Measurements from ENCODE around the gene NR1D1. TPM values are rescaled to one million over a fixed set of nuclear protein-coding genes. Genes with fewer than 3 reads are reported as not detected.

NR1D1 gene
- total RNA-seq, 4 donors from 2014 or later = 6.1 to 24.2 (median 14.5) TPM

DNA sequence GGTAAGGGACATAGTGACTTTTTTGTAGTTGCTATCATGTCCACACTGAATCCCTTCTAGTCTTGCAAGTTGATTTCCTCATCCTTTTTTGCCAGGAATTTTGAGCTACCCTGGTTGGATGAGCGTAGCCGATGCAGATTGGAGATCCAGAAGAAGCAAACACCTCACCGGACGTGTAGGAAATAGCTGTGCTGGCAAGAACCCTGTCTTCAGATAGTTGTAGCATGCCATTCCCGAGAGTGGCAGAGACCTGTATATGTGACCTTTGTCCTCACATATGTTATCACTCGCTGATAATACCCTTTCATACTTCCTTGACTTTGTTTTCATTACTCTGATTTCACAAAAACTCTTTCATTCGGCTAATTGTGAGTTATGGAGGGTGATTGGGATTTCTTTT is 33.8 kb upstream of the NR1D1 start:
- H3K4me3 ChIP-seq = no peak overlapping the region
- 69% methylated on average over 7 of the region's 7 CpGs for WGBS
- no peak for TF ChIP-seq EP300 (IDR thresholded peaks at IDR 0.05)
- no peak for TF ChIP-seq POLR2A (IDR thresholded peaks at IDR 0.05; ENCODE audit: low read depth)
- TF ChIP-seq, protein P1, sequence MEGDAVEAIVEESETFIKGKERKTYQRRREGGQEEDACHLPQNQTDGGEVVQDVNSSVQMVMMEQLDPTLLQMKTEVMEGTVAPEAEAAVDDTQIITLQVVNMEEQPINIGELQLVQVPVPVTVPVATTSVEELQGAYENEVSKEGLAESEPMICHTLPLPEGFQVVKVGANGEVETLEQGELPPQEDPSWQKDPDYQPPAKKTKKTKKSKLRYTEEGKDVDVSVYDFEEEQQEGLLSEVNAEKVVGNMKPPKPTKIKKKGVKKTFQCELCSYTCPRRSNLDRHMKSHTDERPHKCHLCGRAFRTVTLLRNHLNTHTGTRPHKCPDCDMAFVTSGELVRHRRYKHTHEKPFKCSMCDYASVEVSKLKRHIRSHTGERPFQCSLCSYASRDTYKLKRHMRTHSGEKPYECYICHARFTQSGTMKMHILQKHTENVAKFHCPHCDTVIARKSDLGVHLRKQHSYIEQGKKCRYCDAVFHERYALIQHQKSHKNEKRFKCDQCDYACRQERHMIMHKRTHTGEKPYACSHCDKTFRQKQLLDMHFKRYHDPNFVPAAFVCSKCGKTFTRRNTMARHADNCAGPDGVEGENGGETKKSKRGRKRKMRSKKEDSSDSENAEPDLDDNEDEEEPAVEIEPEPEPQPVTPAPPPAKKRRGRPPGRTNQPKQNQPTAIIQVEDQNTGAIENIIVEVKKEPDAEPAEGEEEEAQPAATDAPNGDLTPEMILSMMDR (IDR thresholded peaks at IDR 0.05) = no peak
- TF ChIP-seq POLR2AphosphoS5 (IDR thresholded peaks at IDR 0.05) = no peak
- no peaks in the 10 kb centered on the region for H3K9me3 ChIP-seq
- H3K4me1 ChIP-seq = peaks cover 5 to 15% (median 11%) of the 10 kb centered on the region in 4 donors
- no peaks in the 10 kb centered on the region for H3K27me3 ChIP-seq
- intact Hi-C loops (cut with DNase I) = no loop called here
- peaks cover 63 to 84% (median 79%) of the 10 kb centered on the region in 4 donors for H3K36me3 ChIP-seq
- DNase-seq (ENCODE audit: extremely low spot score) = no peak
- peak overlapping the region in 2 of 4 donors; percentile 2 to 44 for H3K27ac ChIP-seq (replicated peaks in 1 of 4)

DNA sequence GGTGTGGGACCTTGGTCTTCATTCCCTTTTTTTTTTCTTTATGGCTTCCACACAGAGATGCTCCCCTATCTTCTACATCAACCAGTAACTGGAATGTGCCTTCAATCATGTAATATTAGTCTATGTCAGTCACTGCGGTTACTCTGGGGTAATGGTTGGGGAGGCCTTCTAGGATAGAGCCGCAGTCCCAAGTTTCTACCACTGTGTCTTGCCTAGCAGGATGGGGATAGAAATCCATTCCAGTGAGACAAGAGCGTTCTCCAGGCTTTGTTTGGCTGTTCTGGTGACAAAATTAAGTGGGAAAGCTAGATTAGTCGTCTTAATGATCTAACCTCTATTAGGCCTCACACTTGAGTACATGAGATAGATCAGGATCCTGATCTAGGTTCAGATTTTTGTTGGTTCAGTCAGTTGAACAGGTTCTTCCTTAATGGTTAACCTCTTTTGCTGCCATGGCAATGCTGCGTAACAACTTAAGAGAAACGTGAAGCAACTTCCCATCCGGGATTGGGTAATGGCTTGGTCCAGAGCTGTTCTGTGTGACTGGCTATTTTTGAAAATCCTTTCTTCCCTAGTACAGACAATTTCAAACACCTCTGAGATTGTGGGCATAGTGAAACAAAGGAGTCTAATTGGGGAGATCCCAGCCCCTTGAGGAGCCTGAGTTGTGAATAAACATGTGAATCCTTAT is 30.1 kb upstream of the NR1D1 start:
- Histone ChIP-seq H3K27ac (replicated peaks in 1 of 4) (peak overlapping the region in 2 of 4 donors; percentile 20 to 55), H3K4me3 (no peak overlapping the region), H3K9me3 (no peaks in the 10 kb centered on the region), H3K27me3 (no peaks in the 10 kb centered on the region), H3K36me3 (peaks cover 82 to 98% (median 97%) of the 10 kb centered on the region in 4 donors), H3K4me1 (peaks cover 0 to 16% (median 9%) of the 10 kb centered on the region in 4 donors)
- DNase-seq (ENCODE audit: extremely low spot score) = no peak
- intact Hi-C loops (cut with DNase I) = no loop called here
- WGBS = 78% methylated on average over 7 of the region's 7 CpGs
- TF ChIP-seq, protein P1 (IDR thresholded peaks at IDR 0.05) = no peak
- TF ChIP-seq POLR2AphosphoS5 (IDR thresholded peaks at IDR 0.05) (no peak), POLR2A (IDR thresholded peaks at IDR 0.05; ENCODE audit: low read depth) (no peak), EP300 (IDR thresholded peaks at IDR 0.05) (no peak)

DNA sequence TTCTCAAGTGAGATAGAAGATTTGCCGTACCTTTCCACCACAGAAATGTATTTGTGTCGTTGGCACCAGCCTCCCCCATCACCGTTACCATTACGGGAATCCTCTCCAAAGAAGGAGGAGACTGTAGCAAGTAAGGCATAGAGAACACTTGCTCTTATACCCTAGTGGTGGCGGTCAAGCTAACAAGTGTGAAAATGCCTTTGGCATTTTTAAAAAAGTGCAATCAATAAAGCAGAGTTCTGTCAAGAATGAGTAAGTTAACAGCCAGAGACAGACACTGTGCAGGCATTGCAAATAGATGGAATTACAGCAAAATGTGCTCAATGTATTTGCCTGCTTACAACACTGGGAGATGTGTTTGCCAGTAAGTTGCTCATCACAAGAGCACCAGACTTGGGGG is 29.1 kb upstream of the NR1D1 start:
- Histone ChIP-seq H3K4me1 (peaks cover 4 to 26% (median 19%) of the 10 kb centered on the region in 4 donors), H3K27ac (replicated peaks in 1 of 4) (no peak overlapping the region), H3K9me3 (no peaks in the 10 kb centered on the region), H3K27me3 (no peaks in the 10 kb centered on the region), H3K4me3 (no peak overlapping the region), H3K36me3 (peaks cover 74 to 88% (median 87%) of the 10 kb centered on the region in 4 donors)
- DNase-seq (ENCODE audit: extremely low spot score) = no peak
- TF ChIP-seq POLR2A (IDR thresholded peaks at IDR 0.05; ENCODE audit: low read depth) (no peak), EP300 (IDR thresholded peaks at IDR 0.05) (no peak), POLR2AphosphoS5 (IDR thresholded peaks at IDR 0.05) (no peak)
- TF ChIP-seq, protein P1 (IDR thresholded peaks at IDR 0.05) = no peak
- intact Hi-C loops (cut with DNase I) = no loop called here
- 78% methylated on average over 5 of the region's 5 CpGs for WGBS

DNA sequence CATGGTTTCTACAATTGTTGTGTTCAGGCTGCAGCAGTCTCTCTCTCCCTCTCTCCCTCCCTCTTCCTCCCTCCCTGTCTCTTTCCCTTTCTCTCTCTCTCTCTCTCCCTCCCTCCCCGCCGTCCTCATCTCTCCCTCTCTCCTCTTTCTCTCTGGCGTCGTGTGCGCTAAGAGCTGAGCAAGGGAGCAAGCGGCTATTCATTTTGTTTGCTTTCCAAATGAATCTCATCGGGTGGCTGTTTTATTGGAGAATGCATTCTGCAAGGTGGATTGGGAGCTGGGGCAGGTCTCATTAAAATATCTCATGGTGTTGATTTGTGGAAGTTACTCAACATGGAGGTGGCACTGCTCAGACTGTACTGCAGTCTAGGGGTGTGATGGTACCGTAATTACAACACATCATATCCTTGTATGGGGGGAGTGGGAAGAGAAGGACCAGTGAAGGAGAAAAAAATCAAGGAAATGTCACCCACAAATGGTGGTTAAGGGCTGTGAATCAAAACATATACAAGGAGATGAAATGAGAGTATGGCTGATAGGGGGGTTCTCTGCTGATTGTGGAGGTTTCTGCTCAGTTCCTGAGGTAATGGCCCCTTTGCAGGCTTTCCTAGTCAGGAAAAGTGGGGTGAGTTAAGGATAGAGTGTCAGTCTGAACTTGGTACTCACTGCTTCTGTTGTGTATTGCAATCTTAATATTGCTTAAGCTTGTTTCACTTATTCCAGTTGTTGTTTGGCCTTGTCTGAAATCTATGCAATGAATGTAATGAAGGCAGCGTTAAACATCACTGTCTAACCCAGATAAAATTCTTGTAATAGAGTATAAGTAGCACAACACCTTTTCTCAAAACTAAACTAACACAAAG is 24.1 kb upstream of the NR1D1 start:
- 5% methylated on average over 9 of the region's 9 CpGs for WGBS
- DNase-seq (ENCODE audit: extremely low spot score) = no peak
- no peaks in the 10 kb centered on the region for H3K9me3 ChIP-seq
- H3K27me3 ChIP-seq = no peaks in the 10 kb centered on the region
- peaks cover 36 to 38% (median 37%) of the 10 kb centered on the region in 4 donors for H3K36me3 ChIP-seq
- H3K4me1 ChIP-seq = peaks cover 19 to 50% (median 41%) of the 10 kb centered on the region in 4 donors
- peak overlapping the region; percentile 97 to 99 (median 98) for H3K27ac ChIP-seq (replicated peaks in 1 of 4)
- intact Hi-C loops (cut with DNase I) = no loop called here
- no peak for TF ChIP-seq POLR2AphosphoS5 (IDR thresholded peaks at IDR 0.05)
- TF ChIP-seq, protein P1 (IDR thresholded peaks at IDR 0.05) = no peak
- TF ChIP-seq EP300 (IDR thresholded peaks at IDR 0.05) = no peak
- TF ChIP-seq POLR2A (IDR thresholded peaks at IDR 0.05; ENCODE audit: low read depth) = no peak
- H3K4me3 ChIP-seq = peak overlapping the region; percentile 80 to 100 (median 97)

All from esophagus muscularis mucosa (tissue), 4 donors.